ENCODE data around the gene ARHGDIG.
A peak's percentile ranks its signal among the peaks of the same experiment; 100 is the strongest.

Gene ARHGDIG

GRCh38 chr16:296806-297510 lies 16.6 kb downstream of the ARHGDIG start:
- DNase-seq (ENCODE audit: low read depth, low spot score), result no peak

- DNase-seq (ENCODE audit: low read depth, low spot score), result no peak
Observed at GRCh38 chr16:297832-298231, 17.4 kb downstream of the ARHGDIG start.

GRCh38 chr16:301235-301634 lies 20.8 kb downstream of the ARHGDIG start:
- DNase-seq (ENCODE audit: low read depth, low spot score), result no peak

- no peak for DNase-seq (ENCODE audit: low read depth, low spot score)
Observed at GRCh38 chr16:301950-302349, 21.6 kb downstream of the ARHGDIG start.

GRCh38 chr16:303760-304505 lies 23.5 kb downstream of the ARHGDIG start:
- DNase-seq (ENCODE audit: low read depth, low spot score), result no peak

GRCh38 chr16:305916-306626 lies 25.7 kb downstream of the ARHGDIG start:
- DNase-seq (ENCODE audit: low read depth, low spot score), result no peak

GRCh38 chr16:306911-307370 lies 26.6 kb downstream of the ARHGDIG start:
- DNase-seq (ENCODE audit: low read depth, low spot score), result no peak

GRCh38 chr16:307691-308312 lies 27.4 kb downstream of the ARHGDIG start:
- no peak for DNase-seq (ENCODE audit: low read depth, low spot score)

GRCh38 chr16:309476-309875 lies 29.1 kb downstream of the ARHGDIG start:
- DNase-seq (ENCODE audit: low read depth, low spot score), result no peak

- no peak for DNase-seq (ENCODE audit: low read depth, low spot score)
Observed at GRCh38 chr16:311725-312124, 31.3 kb downstream of the ARHGDIG start.

GRCh38 chr16:314351-314750 lies 34.0 kb downstream of the ARHGDIG start:
- DNase-seq (ENCODE audit: low read depth, low spot score), result no peak

- no peak for DNase-seq (ENCODE audit: low read depth, low spot score)
Observed at GRCh38 chr16:314795-315299, 34.5 kb downstream of the ARHGDIG start.

- DNase-seq (ENCODE audit: low read depth, low spot score), result no peak
Observed at GRCh38 chr16:316741-317464, 36.5 kb downstream of the ARHGDIG start.

- no peak for DNase-seq (ENCODE audit: low read depth, low spot score)
Observed at GRCh38 chr16:317583-317982, 37.2 kb downstream of the ARHGDIG start.

- peak; percentile 30 for DNase-seq (ENCODE audit: low read depth, low spot score)
Observed at GRCh38 chr16:318628-319027, 38.2 kb downstream of the ARHGDIG start.

- DNase-seq (ENCODE audit: low read depth, low spot score), result no peak
Observed at GRCh38 chr16:320206-320605, 39.8 kb downstream of the ARHGDIG start.

- DNase-seq (ENCODE audit: low read depth, low spot score), result no peak
Observed at GRCh38 chr16:321532-321931, 41.1 kb downstream of the ARHGDIG start.

GRCh38 chr16:322476-323143 lies 42.2 kb downstream of the ARHGDIG start:
- DNase-seq (ENCODE audit: low read depth, low spot score), result no peak

- DNase-seq (ENCODE audit: low read depth, low spot score), result no peak
Observed at GRCh38 chr16:324201-324450, 43.7 kb downstream of the ARHGDIG start.

- no peak for DNase-seq (ENCODE audit: low read depth, low spot score)
Observed at GRCh38 chr16:324451-325334, 44.3 kb downstream of the ARHGDIG start.
